Neural cell (in vitro differentiated cells): ENCODE results near the gene ZNF320.
"Not testable (repeated sequence)": the region's sequence is repeated elsewhere in the genome, so short reads cannot be mapped to it uniquely, and the experiment has no call there.

Experiments used
- EZH2 ChIP-seq: fragments of 200-600, 300-800 bp; shearing (Covaris generic), sonication (generic); IDR thresholded peaks from 2 replicates; pipeline ENCODE4 v1.6.1; 2014; ENCODE audit warnings: antibody characterized with exemption, low read length, borderline replicate concordance, mild to moderate bottlenecking; ENCODE audit not compliant: insufficient read depth, poor library complexity, severe bottlenecking
- MXI1 ChIP-seq: fragments of 450-650 bp; conservative IDR thresholded peaks from 2 replicates; pipeline ENCODE4 v1.6.1; 2014; ENCODE audit warnings: antibody characterized with exemption, mild to moderate bottlenecking; ENCODE audit not compliant: poor library complexity, severe bottlenecking
- POLR2AphosphoS5 ChIP-seq: IDR thresholded peaks from 2 replicates; pipeline ENCODE4 v1.6.1; 2012
- SMC3 ChIP-seq: fragments of 450-650 bp; conservative IDR thresholded peaks from 2 replicates; pipeline ENCODE4 v1.6.1; 2014; ENCODE audit warnings: antibody characterized with exemption, mild to moderate bottlenecking, moderate library complexity; ENCODE audit not compliant: poor library complexity
- TF ChIP-seq, protein P1 (sequence below): fragments of 450-650 bp; IDR thresholded peaks from 2 replicates; pipeline ENCODE4 v1.5.1; 2014; ENCODE audit warnings: antibody characterized with exemption, mild to moderate bottlenecking, moderate library complexity; ENCODE audit not compliant: poor library complexity, severe bottlenecking

DNA sequence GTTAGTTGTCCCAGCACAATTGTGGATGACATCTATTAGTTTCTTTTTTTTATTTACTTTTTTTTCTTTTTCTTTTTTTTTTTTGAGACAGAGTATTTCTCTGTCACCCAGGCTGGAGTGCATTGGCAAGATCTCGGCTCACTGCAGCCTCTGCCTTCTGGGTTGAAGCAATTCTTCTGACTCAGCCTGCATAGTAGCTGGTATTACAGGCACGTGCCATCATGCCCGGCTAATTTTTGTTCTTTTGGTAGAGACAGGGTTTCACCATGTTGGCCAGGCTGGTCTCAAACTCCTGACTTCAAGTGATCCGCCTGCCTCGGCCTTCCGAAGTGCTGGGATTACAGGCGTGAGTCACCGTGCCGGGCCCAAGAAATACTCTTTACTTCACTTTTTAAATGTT is 27.2 kb upstream of the ZNF320 start:
- TF ChIP-seq, protein P1, sequence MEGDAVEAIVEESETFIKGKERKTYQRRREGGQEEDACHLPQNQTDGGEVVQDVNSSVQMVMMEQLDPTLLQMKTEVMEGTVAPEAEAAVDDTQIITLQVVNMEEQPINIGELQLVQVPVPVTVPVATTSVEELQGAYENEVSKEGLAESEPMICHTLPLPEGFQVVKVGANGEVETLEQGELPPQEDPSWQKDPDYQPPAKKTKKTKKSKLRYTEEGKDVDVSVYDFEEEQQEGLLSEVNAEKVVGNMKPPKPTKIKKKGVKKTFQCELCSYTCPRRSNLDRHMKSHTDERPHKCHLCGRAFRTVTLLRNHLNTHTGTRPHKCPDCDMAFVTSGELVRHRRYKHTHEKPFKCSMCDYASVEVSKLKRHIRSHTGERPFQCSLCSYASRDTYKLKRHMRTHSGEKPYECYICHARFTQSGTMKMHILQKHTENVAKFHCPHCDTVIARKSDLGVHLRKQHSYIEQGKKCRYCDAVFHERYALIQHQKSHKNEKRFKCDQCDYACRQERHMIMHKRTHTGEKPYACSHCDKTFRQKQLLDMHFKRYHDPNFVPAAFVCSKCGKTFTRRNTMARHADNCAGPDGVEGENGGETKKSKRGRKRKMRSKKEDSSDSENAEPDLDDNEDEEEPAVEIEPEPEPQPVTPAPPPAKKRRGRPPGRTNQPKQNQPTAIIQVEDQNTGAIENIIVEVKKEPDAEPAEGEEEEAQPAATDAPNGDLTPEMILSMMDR = not testable (repeated sequence)
- TF ChIP-seq EZH2, MXI1, POLR2AphosphoS5, SMC3: not testable (repeated sequence)
